ENCODE data around the gene ZGLP1.
A peak's percentile ranks its signal among the peaks of the same experiment; 100 is the strongest.

Gene ZGLP1

DNA sequence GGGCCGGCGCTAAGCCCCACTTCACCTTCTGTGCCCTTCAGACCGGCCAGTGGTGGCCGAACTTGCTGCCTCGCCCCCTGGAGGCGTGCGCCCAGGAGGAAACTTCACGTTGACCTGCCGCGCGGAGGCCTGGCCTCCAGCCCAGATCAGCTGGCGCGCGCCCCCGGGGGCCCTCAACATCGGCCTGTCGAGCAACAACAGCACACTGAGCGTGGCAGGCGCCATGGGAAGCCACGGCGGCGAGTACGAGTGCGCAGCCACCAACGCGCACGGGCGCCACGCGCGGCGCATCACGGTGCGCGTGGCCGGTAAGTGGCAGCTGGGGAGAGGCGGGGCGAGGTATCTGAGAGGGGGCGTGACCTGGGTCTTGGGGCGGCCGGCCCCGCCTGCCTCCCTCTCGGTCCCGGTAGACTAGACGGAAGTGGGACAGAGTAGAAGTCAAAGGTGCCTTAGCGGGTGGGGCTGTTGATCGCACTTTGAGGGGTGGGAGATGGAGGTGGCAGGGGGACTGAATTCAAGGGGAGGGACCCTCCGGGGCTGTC is 14.2 kb downstream of the ZGLP1 start:
- Histone ChIP-seq H3K4me1 (peaks cover 55% of the 10 kb centered on the region), H3K27me3 (peaks cover 91% of the 10 kb centered on the region), H3K4me2 (peak overlapping the region; percentile 75), H4K20me1 (peaks cover 57% of the 10 kb centered on the region), H3K36me3 (no peaks in the 10 kb centered on the region), H3K4me3 (peak overlapping the region; percentile 56), H3K9me3 (peaks cover 13% of the 10 kb centered on the region), H3K27ac (no peak overlapping the region), H3K9ac (no peak overlapping the region)
- TF ChIP-seq Cebpa-rat (IDR thresholded peaks at IDR 0.05): no peak

DNA sequence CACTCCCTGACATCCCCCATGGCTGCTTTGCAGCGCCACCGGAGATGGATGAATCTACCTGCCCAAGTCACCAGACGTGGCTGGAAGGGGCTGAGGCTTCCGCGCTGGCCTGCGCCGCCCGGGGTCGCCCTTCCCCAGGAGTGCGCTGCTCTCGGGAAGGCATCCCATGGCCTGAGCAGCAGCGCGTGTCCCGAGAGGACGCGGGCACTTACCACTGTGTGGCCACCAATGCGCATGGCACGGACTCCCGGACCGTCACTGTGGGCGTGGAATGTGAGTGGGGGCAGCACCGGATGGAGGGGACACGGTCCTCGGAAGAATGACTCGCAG is 15.3 kb downstream of the ZGLP1 start:
- H3K4me1 ChIP-seq: peaks cover 55% of the 10 kb centered on the region
- H3K36me3 ChIP-seq: no peaks in the 10 kb centered on the region
- no peak overlapping the region for H3K4me3 ChIP-seq
- no peak overlapping the region for H3K9ac ChIP-seq
- H3K27ac ChIP-seq: no peak overlapping the region
- TF ChIP-seq Cebpa-rat (IDR thresholded peaks at IDR 0.05): no peak
- H3K4me2 ChIP-seq: no peak overlapping the region
- H4K20me1 ChIP-seq: peaks cover 63% of the 10 kb centered on the region
- H3K9me3 ChIP-seq: peaks cover 13% of the 10 kb centered on the region
- H3K27me3 ChIP-seq: peaks cover 93% of the 10 kb centered on the region

DNA sequence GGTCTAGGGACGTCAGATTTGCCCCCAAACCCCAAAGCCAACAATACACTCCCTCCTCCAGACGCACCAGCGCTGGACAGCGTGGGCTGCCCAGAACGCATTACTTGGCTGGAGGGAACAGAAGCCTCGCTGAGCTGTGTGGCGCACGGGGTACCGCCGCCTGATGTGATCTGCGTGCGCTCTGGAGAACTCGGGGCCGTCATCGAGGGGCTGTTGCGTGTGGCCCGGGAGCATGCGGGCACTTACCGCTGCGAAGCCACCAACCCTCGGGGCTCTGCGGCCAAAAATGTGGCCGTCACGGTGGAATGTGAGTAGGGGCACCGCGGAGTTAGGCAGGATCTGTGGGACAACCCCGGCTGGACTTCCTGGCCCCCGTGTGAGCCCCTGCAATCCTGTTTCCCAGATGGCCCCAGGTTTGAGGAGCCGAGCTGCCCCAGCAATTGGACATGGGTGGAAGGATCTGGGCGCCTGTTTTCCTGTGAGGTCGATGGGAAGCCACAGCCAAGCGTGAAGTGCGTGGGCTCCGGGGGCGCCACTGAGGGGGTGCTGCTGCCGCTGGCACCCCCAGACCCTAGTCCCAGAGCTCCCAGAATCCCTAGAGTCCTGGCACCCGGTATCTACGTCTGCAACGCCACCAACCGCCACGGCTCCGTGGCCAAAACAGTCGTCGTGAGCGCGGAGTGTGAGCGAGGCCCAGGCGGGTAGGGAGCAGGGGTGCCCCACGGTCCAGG is 15.8 kb downstream of the ZGLP1 start:
- Histone ChIP-seq H3K27me3 (peaks cover 95% of the 10 kb centered on the region), H3K4me1 (peaks cover 60% of the 10 kb centered on the region), H3K9ac (no peak overlapping the region), H3K36me3 (no peaks in the 10 kb centered on the region), H4K20me1 (peaks cover 63% of the 10 kb centered on the region), H3K4me2 (no peak overlapping the region), H3K4me3 (no peak overlapping the region), H3K9me3 (peaks cover 13% of the 10 kb centered on the region), H3K27ac (no peak overlapping the region)
- TF ChIP-seq Cebpa-rat (IDR thresholded peaks at IDR 0.05): no peak

GRCh38 chr19:10292789-10293636 is 16.6 kb downstream of the ZGLP1 start:
- H3K4me2 ChIP-seq: peak overlapping the region; percentile 93
- H3K36me3 ChIP-seq: no peaks in the 10 kb centered on the region
- no peak for TF ChIP-seq Cebpa-rat (IDR thresholded peaks at IDR 0.05)
- H3K4me3 ChIP-seq: peak overlapping the region; percentile 62
- H3K27me3 ChIP-seq: peaks cover 100% of the 10 kb centered on the region
- H3K4me1 ChIP-seq: peaks cover 68% of the 10 kb centered on the region
- no peak overlapping the region for H3K9ac ChIP-seq
- peaks cover 65% of the 10 kb centered on the region for H4K20me1 ChIP-seq
- H3K9me3 ChIP-seq: peaks cover 13% of the 10 kb centered on the region
- H3K27ac ChIP-seq: no peak overlapping the region

GRCh38 chr19:10292206-10292788 is 17.3 kb downstream of the ZGLP1 start:
- Histone ChIP-seq H3K9me3 (peaks cover 13% of the 10 kb centered on the region), H3K4me1 (peaks cover 75% of the 10 kb centered on the region), H3K27ac (no peak overlapping the region), H4K20me1 (peaks cover 70% of the 10 kb centered on the region), H3K4me3 (peak overlapping the region; percentile 62), H3K9ac (no peak overlapping the region), H3K36me3 (no peaks in the 10 kb centered on the region), H3K27me3 (peaks cover 100% of the 10 kb centered on the region), H3K4me2 (peak overlapping the region; percentile 93)
- no peak for TF ChIP-seq Cebpa-rat (IDR thresholded peaks at IDR 0.05)

DNA sequence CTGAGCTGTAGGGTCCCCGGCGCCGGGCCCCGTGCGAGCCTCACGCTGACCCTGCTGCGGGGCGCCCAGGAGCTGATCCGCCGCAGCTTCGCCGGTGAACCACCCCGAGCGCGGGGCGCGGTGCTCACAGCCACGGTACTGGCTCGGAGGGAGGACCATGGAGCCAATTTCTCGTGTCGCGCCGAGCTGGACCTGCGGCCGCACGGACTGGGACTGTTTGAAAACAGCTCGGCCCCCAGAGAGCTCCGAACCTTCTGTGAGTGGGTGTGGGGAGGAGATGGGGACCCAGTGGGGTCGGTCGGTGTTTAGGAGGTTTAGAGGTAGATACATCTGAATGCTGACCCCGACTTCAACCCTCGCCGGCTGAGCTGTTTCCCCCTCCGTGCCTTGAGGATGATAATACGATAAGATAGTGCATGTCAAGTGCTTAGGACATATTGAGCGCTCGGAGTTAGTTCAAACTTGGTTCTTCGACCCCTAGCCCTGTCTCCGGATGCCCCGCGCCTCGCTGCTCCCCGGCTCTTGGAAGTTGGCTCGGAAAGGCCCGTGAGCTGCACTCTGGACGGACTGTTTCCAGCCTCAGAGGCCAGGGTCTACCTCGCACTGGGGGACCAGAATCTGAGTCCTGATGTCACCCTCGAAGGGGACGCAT is 17.9 kb downstream of the ZGLP1 start:
- TF ChIP-seq Cebpa-rat (IDR thresholded peaks at IDR 0.05): no peak
- Histone ChIP-seq H3K36me3 (no peaks in the 10 kb centered on the region), H3K9ac (peak overlapping the region; percentile 22; the same call in 1 of the 2 replicates), H3K4me3 (peak overlapping the region; percentile 62), H3K9me3 (peaks cover 13% of the 10 kb centered on the region), H3K27ac (no peak overlapping the region), H3K27me3 (peaks cover 100% of the 10 kb centered on the region), H4K20me1 (peaks cover 74% of the 10 kb centered on the region), H3K4me1 (peaks cover 81% of the 10 kb centered on the region), H3K4me2 (peak overlapping the region; percentile 93)

DNA sequence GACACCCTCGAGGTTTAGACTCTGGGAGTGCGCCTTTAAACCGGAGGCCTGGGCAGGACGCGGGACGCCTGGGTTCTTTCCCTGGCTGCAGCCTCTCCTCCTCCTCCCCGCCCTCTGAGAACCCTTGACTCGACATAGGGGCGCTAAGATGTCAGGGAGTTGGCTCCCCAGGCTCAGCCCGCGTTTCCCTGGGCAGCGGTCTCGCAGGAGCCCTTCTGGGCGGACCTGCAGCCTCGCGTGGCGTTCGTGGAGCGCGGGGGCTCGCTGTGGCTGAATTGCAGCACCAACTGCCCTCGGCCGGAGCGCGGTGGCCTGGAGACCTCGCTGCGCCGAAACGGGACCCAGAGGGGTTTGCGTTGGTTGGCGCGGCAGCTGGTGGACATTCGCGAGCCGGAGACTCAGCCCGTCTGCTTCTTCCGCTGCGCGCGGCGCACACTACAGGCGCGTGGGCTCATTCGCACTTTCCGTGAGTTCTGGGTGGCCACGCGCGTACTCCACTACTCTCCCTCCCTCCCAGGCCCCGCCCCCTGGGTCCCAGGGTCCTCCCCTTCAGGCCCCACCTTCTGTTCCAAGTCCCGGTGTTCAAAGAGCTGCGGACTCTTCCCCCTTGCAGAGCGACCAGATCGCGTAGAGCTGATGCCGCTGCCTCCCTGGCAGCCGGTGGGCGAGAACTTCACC is 18.6 kb downstream of the ZGLP1 start:
- H3K27ac ChIP-seq: no peak overlapping the region
- TF ChIP-seq Cebpa-rat (IDR thresholded peaks at IDR 0.05): no peak
- peak overlapping the region; percentile 62 for H3K4me3 ChIP-seq
- H3K27me3 ChIP-seq: peaks cover 97% of the 10 kb centered on the region
- H3K9me3 ChIP-seq: peaks cover 13% of the 10 kb centered on the region
- H4K20me1 ChIP-seq: peaks cover 77% of the 10 kb centered on the region
- H3K4me1 ChIP-seq: peaks cover 83% of the 10 kb centered on the region
- H3K36me3 ChIP-seq: peaks cover 2% of the 10 kb centered on the region; the same call in 1 of the 2 replicates
- peak overlapping the region; percentile 93 for H3K4me2 ChIP-seq
- peak overlapping the region; percentile 22; the same call in 1 of the 2 replicates for H3K9ac ChIP-seq

- Histone ChIP-seq H3K4me3 (peak overlapping the region; percentile 62), H3K4me1 (peaks cover 83% of the 10 kb centered on the region), H4K20me1 (peaks cover 79% of the 10 kb centered on the region), H3K9ac (no peak overlapping the region), H3K9me3 (peaks cover 13% of the 10 kb centered on the region), H3K4me2 (peak overlapping the region; percentile 93), H3K27me3 (peaks cover 91% of the 10 kb centered on the region), H3K27ac (no peak overlapping the region), H3K36me3 (peaks cover 8% of the 10 kb centered on the region)
- no peak for TF ChIP-seq Cebpa-rat (IDR thresholded peaks at IDR 0.05)
These were observed 19.2 kb downstream of the ZGLP1 start for GRCh38 chr19:10290357-10290875.

All from BLaER1 (cell line).